Measurements from ENCODE around the gene ABCC6.

DNA sequence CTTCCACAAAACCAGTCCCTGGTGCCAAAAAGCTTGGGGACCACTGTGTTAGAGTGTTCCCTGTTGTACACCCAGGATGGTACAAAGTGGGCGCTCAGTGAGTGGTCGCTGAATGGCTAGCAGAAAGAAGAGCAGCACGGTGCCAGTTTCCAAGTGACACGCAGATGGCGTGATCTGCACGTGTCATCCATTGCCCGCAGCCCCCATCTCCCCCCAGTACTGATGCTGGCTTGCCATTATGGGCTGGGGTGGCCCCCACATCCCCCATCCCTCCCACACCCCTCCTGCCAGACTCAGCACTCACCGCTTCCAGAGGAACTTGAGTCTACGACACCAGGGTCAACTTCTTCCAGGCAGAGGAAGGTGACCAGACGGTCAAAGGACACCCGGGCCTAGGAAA lies 36.5 kb downstream of the ABCC6 start:
- TF ChIP-seq, protein P1, sequence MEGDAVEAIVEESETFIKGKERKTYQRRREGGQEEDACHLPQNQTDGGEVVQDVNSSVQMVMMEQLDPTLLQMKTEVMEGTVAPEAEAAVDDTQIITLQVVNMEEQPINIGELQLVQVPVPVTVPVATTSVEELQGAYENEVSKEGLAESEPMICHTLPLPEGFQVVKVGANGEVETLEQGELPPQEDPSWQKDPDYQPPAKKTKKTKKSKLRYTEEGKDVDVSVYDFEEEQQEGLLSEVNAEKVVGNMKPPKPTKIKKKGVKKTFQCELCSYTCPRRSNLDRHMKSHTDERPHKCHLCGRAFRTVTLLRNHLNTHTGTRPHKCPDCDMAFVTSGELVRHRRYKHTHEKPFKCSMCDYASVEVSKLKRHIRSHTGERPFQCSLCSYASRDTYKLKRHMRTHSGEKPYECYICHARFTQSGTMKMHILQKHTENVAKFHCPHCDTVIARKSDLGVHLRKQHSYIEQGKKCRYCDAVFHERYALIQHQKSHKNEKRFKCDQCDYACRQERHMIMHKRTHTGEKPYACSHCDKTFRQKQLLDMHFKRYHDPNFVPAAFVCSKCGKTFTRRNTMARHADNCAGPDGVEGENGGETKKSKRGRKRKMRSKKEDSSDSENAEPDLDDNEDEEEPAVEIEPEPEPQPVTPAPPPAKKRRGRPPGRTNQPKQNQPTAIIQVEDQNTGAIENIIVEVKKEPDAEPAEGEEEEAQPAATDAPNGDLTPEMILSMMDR (IDR thresholded peaks at IDR 0.05), result no peak
- no peak for TF ChIP-seq TCF7L2 (IDR thresholded peaks at IDR 0.05; ENCODE audit: low read depth, low read length)
- TF ChIP-seq, protein P2, sequence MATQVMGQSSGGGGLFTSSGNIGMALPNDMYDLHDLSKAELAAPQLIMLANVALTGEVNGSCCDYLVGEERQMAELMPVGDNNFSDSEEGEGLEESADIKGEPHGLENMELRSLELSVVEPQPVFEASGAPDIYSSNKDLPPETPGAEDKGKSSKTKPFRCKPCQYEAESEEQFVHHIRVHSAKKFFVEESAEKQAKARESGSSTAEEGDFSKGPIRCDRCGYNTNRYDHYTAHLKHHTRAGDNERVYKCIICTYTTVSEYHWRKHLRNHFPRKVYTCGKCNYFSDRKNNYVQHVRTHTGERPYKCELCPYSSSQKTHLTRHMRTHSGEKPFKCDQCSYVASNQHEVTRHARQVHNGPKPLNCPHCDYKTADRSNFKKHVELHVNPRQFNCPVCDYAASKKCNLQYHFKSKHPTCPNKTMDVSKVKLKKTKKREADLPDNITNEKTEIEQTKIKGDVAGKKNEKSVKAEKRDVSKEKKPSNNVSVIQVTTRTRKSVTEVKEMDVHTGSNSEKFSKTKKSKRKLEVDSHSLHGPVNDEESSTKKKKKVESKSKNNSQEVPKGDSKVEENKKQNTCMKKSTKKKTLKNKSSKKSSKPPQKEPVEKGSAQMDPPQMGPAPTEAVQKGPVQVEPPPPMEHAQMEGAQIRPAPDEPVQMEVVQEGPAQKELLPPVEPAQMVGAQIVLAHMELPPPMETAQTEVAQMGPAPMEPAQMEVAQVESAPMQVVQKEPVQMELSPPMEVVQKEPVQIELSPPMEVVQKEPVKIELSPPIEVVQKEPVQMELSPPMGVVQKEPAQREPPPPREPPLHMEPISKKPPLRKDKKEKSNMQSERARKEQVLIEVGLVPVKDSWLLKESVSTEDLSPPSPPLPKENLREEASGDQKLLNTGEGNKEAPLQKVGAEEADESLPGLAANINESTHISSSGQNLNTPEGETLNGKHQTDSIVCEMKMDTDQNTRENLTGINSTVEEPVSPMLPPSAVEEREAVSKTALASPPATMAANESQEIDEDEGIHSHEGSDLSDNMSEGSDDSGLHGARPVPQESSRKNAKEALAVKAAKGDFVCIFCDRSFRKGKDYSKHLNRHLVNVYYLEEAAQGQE (IDR thresholded peaks at IDR 0.05; ENCODE audit: insufficient read depth in 1 of 2, low read depth in 2 of 2, low read length in 1 of 2), result no peak
